SU-DHL-6 (cell line): ENCODE measurements around the gene SLC41A1.

Experiments
- EZH2phosphoT487 ChIP-seq: fragments of 200-600 bp; sonication (generic), shearing (Covaris generic); conservative IDR thresholded peaks from 2 replicates; pipeline ENCODE4 v1.6.1; 2018; ENCODE audit warnings: mild to moderate bottlenecking, antibody characterized with exemption, low read length, moderate library complexity, mixed read lengths
- TF ChIP-seq, protein P1 (sequence below): fragments of 200-600 bp; sonication (generic); IDR thresholded peaks from one replicate; pipeline ENCODE4 v1.5.1; 2017; ENCODE audit warnings: antibody characterized with exemption, mild to moderate bottlenecking, low read length, moderate library complexity; ENCODE audit not compliant: insufficient read depth, poor library complexity, severe bottlenecking

DNA sequence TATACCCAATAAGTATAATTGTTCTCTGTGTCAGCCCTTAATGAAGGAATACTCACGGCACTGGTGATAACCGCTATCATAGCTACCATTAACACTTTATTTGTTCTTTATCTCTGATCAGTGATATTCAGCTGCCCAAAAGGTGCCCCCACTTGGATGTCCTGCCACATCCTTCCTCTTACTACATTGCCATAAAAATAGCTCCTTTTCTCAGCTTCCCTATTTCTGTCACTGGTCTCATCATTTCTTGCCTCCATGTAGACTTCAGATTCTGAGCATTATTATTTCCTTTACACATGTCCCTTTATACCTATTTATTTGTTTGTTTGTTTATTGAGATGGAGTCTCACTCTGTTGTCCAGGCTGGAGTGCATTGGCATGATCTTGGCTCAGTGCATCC is 35.0 kb downstream of the SLC41A1 start:
- TF ChIP-seq, protein P1, sequence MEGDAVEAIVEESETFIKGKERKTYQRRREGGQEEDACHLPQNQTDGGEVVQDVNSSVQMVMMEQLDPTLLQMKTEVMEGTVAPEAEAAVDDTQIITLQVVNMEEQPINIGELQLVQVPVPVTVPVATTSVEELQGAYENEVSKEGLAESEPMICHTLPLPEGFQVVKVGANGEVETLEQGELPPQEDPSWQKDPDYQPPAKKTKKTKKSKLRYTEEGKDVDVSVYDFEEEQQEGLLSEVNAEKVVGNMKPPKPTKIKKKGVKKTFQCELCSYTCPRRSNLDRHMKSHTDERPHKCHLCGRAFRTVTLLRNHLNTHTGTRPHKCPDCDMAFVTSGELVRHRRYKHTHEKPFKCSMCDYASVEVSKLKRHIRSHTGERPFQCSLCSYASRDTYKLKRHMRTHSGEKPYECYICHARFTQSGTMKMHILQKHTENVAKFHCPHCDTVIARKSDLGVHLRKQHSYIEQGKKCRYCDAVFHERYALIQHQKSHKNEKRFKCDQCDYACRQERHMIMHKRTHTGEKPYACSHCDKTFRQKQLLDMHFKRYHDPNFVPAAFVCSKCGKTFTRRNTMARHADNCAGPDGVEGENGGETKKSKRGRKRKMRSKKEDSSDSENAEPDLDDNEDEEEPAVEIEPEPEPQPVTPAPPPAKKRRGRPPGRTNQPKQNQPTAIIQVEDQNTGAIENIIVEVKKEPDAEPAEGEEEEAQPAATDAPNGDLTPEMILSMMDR, result no peak
- TF ChIP-seq EZH2phosphoT487, result no peak
